Stimulated activated CD8-positive, alpha-beta memory T cell treated with anti-CD3 and anti-CD28 coated beads, Interleukin-12 subunit alpha, Interleukin-12 subunit beta, amount 100 ng/mL, for 1 hour (primary cell): ENCODE data around the gene KIAA0319L.

Experiments
- DNase-seq: peaks from one replicate; pipeline ENCODE4 v3.0.0-alpha.2; 2020; ENCODE audit warnings: low read depth

Gene KIAA0319L

DNA sequence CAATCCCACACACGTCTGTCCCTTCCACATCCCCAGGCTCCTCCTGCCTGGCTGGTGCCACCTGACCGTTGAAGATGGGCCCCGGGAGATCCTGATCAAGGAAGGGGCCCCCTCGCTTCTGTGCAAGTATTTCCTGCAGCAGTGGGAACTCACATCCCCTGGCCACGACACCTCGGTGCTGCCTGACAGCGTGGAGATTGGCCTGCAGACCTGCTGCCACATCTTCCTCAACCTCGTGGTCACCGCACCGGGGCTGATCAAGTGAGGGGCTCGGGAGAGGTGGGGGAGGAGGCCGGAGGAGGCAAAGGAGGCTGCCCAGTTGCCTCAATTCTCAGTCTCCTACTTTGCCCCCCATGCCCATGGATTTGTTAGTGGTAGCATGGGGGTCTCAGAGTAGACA is 6.0 kb upstream of the KIAA0319L start:
- no peak for DNase-seq

- DNase-seq = no peak
Observed at GRCh38 chr1:35561972-35562680, 4.9 kb upstream of the KIAA0319L start.

- DNase-seq = no peak
Observed at GRCh38 chr1:35561297-35561971, 4.2 kb upstream of the KIAA0319L start.

DNA sequence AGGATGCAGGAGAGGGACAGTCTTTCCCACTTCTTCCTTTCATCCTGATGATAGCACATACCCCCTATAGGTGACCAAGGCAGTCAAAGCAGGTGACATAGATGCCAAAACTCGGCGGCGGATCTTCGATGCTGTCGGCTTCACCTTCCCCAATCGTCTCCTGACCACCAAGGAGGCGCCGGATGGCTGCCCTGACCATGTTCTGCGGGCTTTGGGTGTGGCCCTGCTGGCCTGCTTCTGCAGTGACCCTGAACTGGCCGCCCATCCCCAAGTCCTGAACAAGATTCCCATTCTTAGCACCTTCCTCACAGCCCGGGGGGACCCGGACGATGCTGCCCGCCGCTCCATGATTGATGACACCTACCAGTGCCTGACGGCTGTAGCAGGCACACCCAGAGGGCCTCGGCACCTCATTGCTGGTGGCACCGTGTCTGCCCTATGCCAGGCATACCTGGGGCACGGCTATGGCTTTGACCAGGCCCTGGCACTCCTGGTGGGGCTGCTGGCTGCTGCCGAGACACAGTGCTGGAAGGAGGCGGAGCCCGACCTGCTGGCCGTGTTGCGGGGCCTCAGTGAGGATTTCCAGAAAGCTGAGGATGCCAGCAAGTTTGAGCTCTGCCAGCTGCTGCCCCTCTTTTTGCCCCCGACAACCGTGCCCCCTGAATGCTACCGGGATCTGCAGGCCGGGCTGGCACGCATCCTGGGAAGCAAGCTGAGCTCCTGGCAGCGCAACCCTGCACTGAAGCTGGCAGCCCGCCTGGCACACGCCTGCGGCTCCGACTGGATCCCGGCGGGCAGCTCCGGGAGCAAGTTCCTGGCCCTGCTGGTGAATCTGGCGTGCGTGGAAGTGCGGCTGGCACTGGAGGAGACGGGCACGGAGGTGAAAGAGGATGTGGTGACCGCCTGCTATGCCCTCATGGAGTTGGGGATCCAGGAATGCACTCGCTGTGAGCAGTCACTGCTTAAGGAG is 3.3 kb upstream of the KIAA0319L start:
- DNase-seq = no peak

DNA sequence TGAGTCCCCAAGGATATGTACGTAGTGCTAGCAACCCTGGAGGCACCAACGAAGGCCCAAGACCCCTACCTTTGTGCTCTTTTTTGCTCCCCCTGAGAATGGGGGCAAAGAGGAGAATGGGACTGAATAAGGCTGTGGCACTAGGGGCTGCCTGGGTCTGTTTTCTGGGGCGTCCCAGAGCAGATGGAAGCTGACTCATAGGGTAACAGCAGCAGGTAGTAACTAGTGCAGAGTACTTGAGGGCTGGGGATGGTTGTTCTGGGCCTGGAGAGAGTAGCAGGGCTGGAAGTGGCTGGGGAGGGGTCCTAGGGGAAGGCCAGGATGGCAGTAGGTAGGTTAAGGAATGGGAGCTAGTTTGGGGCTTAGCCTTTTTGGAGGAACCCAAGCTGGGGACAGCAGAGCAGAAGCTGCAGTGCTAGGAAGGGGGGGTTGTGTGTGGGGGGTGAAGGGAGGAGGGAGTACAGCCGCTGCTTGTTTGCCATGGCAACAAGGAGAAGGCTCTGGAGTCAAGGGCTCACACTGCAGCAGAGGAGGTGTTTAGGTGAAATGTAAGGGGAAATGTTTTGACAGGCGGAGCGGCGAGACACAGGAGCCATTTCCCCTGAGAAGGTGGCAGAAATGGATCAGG is 2.2 kb upstream of the KIAA0319L start:
- no peak for DNase-seq

GRCh38 chr1:35558374-35559316 is 1.4 kb upstream of the KIAA0319L start:
- DNase-seq = no peak

DNA sequence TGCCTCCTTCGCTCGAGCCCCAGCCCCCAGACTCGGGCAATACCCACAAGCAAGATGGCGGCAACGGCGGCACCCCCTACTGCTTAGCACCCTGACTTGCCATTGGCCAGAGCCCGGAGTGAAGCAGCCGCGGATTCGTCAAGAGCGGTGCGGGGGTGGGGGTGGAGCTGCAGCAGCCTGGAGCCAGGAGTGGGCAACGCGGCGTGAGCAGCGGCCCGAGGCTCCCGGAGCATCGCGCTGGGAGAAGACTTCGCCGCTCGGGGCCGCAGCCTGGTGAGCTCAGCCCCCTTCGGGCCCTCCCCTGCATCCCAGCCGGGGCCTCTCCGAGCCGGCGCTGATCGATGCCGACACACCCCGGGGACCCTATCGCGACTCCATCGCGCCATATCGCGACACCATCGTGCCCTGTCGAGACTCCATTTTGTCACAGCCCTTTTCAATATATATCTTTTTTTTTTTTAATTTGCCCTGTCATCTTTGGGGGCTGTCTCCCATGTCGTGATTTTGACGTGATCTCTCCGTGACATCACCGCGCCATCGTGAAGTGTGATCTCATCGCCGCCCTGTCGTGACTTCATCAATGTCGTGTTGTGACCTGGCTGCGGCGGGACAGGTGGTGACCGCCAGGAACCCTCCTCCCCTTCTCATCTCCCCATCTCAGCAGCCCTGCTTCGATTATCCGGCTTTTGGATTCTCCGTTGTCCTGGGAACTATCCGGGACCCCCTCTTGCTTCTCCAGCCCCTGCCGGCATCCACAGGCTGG is 589 bp upstream of the KIAA0319L start, which contains the start of gene NCDN:
TSS of gene NCDN (plus strand) at position 189 of the 763 bp plus-strand sequence. CDS start at position 581, 392 bp downstream.
- DNase-seq = peak; percentile 89

GRCh38 chr1:35556484-35557117 is 602 bp downstream of the KIAA0319L start:
- no peak for DNase-seq

DNA sequence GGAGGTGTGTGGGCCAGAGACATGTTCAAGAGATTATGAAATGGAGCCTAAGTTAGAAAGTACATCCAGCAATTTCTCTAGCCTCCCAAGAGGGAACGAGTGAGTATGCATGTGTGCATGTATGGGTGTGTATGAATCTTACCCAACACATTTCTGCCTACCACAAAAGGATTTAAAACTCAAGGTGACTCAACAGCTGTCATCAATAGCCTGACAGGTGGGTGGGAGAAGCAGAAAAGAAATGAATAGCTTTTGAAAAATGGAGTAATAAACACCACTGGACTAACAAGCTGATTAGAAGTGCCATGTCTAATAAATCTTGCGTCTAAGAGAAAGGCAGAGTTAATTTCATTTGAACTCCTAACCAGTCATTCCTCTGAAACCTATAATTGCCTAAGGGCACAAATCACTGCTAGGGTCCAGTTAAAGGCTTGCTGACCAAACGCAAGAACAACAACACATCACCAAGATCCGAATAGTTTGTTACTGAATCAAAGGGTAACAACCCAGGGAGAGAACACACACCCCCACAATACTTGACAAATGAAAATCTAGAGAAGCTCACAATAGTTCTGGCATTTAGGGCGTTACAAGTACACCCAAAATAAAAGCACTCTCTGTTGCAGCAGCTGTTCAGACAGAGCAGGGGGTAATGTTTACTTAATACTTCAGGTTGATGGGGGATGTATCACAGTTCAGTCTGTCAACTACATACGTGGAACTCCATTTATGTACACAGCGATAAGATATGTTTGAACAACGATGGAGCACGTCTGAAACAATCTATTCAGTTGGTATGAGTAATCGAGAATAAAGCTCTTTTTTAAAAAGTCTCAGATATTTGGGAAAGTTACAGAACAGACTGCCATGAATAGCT is 1.4 kb downstream of the KIAA0319L start:
- no peak for DNase-seq

- DNase-seq = no peak
Observed at GRCh38 chr1:35555212-35555584, 2.0 kb downstream of the KIAA0319L start.

GRCh38 chr1:35554266-35555211 is 2.7 kb downstream of the KIAA0319L start:
- DNase-seq = no peak

DNA sequence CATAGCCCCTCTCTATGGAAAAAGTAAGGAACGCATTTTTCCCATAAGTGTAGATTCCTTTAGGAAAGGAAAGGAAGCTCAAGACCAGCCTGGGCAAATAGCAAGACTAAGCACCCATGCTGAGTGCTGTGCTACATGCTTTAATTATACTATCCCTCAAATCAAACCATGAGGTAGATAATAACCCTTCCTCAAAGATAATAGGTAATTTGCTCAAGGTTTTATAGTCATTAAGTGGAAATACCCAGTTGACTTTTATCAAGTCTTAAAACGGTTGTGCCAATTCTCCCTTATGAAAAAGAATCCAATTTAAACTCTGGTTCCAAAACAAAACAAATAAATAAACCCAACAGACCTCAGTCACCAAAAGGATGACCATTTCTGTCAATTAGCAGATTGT is 3.4 kb downstream of the KIAA0319L start:
- DNase-seq = no peak

GRCh38 chr1:35546614-35547013 is 10.6 kb downstream of the KIAA0319L start:
- no peak for DNase-seq

DNA sequence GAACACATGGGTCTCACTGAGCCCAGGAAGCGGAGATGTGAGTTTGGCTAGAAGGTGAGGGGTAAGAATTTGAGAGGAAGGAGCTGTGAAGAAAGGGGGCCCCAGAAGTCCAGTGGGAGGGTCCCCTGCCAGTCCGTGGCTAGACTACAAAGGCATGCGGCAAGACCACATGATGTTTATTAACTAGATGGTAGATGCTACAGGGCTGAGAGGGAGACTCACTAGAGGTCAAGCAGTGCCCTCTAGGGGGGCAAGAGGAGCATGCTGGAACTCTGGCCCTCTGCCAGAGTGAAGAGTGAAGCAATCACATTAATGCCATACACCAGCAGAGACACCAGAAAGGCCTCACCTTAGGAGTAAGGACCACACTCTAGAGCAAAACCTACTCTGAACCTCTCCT is 12.2 kb downstream of the KIAA0319L start:
- DNase-seq = no peak

GRCh38 chr1:35539824-35540261 is 17.4 kb downstream of the KIAA0319L start:
- no peak for DNase-seq

DNA sequence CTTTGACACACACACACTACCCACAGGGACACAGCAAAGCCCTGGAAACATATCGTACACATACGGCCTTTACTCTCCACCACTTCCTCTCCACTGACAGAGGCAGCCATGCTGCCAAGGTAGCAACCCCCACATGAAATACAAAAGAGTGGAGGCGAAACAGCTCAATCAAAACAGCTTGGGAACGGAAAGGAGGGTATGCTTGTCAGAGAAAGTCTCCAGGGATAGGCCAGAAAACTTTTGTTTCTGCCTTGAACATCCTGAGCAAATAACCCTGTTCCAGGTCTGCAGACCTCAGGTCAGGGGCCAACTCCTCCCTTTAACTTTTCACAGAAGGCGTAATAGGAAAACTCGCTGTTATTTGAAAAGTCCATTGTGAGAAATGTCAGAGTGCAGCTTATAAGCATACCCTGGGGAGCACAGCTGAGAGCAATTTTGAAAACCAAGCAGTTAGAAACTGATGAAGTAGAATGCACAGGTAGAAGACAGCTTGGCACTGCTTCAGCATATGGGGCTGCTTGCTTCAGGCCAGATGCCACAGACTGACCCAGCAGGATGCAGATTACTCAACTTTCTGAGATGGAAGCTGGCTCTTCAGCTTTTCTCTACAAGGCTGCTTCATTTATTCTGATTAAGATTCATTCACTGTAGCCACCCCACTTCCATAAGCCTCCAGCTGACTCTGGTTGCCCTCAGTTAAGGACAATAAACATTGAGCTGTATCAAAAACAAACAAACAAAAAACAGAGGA is 18.0 kb downstream of the KIAA0319L start:
- no peak for DNase-seq

GRCh38 chr1:35537806-35538205 is 19.4 kb downstream of the KIAA0319L start:
- no peak for DNase-seq
